Stimulated activated CD4-positive, alpha-beta T cell treated with anti-CD3 and anti-CD28 coated beads, Interleukin-1b, Interleukin-23, amount 100 ng/mL, for 4 hours (primary cell): ENCODE data around the gene SORCS2.

Experiments
- DNase-seq, 2 donors: peaks; one replicate each; pipeline ENCODE4 v3.0.0-alpha.2; 2020; ENCODE audit warnings: low read depth in 2 of 2

Gene SORCS2

GRCh38 chr4:7192252-7193029 lies at the start of gene SORCS2:
SORCS2 (plus strand) TSS chr4:7192538.
- peak in 1 of 2 donors; percentile 52 for DNase-seq

GRCh38 chr4:7144374-7145290 lies 47.7 kb upstream of the SORCS2 start:
- no peak for DNase-seq

GRCh38 chr4:7145291-7145934 lies 46.9 kb upstream of the SORCS2 start:
- no peak for DNase-seq

GRCh38 chr4:7146059-7146785 lies 46.1 kb upstream of the SORCS2 start:
- DNase-seq, result no peak

GRCh38 chr4:7146786-7147115 lies 45.6 kb upstream of the SORCS2 start:
- DNase-seq, result no peak

- no peak for DNase-seq
These were observed 45.1 kb upstream of the SORCS2 start for GRCh38 chr4:7147261-7147660.

- DNase-seq, result no peak
These were observed 44.6 kb upstream of the SORCS2 start for GRCh38 chr4:7147661-7148310.

GRCh38 chr4:7148337-7148736 lies 44.0 kb upstream of the SORCS2 start:
- no peak for DNase-seq

GRCh38 chr4:7150036-7150635 lies 42.2 kb upstream of the SORCS2 start:
- no peak for DNase-seq

- DNase-seq, result no peak
These were observed 40.6 kb upstream of the SORCS2 start for GRCh38 chr4:7151668-7152227.

GRCh38 chr4:7153711-7154110 lies 38.6 kb upstream of the SORCS2 start:
- no peak for DNase-seq

- DNase-seq, result no peak
These were observed 37.9 kb upstream of the SORCS2 start for GRCh38 chr4:7154351-7154981.

GRCh38 chr4:7155590-7156071 lies 36.7 kb upstream of the SORCS2 start:
- no peak for DNase-seq

- DNase-seq, result no peak
These were observed 36.0 kb upstream of the SORCS2 start for GRCh38 chr4:7156328-7156727.

- DNase-seq, result no peak
These were observed 35.4 kb upstream of the SORCS2 start for GRCh38 chr4:7156761-7157488.

GRCh38 chr4:7157666-7158065 lies 34.7 kb upstream of the SORCS2 start:
- no peak for DNase-seq

- DNase-seq, result no peak
These were observed 34.1 kb upstream of the SORCS2 start for GRCh38 chr4:7158081-7158750.

- DNase-seq, result no peak
These were observed 33.3 kb upstream of the SORCS2 start for GRCh38 chr4:7158991-7159390.

GRCh38 chr4:7159923-7160322 lies 32.4 kb upstream of the SORCS2 start:
- DNase-seq, result no peak
